GM12873 (cell line): ENCODE data around the gene MMP28.

Experiments used
- CTCF ChIP-seq: IDR thresholded peaks from 2 replicates; pipeline ENCODE4 v1.5.1; 2012; ENCODE audit warnings: low read depth, mild to moderate bottlenecking, moderate library complexity, low read length, control low read depth; ENCODE audit not compliant: insufficient read depth; ENCODE audit errors: missing control alignments

The MMP28 gene

GRCh38 chr17:35795007-35795870 lies at the start of gene MMP28:
MMP28 (minus strand) TSS chr17:35795641; CDS start chr17:35795377, 264 bp downstream.
- no peak for TF ChIP-seq CTCF

GRCh38 chr17:35844547-35844946 lies 49.1 kb upstream of the MMP28 start:
- TF ChIP-seq CTCF = no peak

GRCh38 chr17:35843698-35844097 lies 48.3 kb upstream of the MMP28 start:
- no peak for TF ChIP-seq CTCF

GRCh38 chr17:35842239-35842638 lies 46.8 kb upstream of the MMP28 start:
- TF ChIP-seq CTCF = no peak

DNA sequence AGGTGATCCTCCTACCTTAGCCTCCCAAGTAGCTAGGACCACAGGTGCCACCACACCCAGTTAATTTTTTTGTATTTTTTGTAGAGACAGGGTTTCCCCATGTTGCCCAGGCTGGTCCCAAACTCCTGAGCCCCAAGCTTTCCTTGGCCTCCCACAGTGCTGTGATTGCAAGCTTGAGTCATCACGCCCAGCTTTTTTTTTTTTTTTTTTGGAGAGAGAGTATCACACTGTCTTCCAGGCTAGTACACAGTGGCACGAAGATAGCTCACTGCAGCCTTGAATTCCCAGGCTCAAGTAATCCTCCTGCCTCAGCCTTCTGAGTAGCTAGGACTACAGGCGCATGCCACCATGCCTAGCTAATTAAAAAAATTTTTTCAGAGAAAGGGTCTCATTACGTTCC lies 46.1 kb upstream of the MMP28 start:
- TF ChIP-seq CTCF = no peak

- TF ChIP-seq CTCF = no peak
These were observed 45.7 kb upstream of the MMP28 start for GRCh38 chr17:35841101-35841500.

- no peak for TF ChIP-seq CTCF
These were observed 29.8 kb upstream of the MMP28 start for GRCh38 chr17:35825206-35825605.
